Ascending aorta (tissue), 2 donors: ENCODE data around the gene UBE2D4. TPM values are rescaled to one million over a fixed set of nuclear protein-coding genes. Genes with fewer than 3 reads are reported as not detected.
A peak's percentile ranks its signal among the peaks of the same experiment; 100 is the strongest.
"Not testable (repeated sequence)": the region's sequence is repeated elsewhere in the genome, so short reads cannot be mapped to it uniquely, and the experiment has no call there.

Experiments
- DNase-seq, 2 donors: peaks; one replicate each; pipeline ENCODE4 v3.0.0-alpha.2; 2019; ENCODE audit warnings: low spot score in 2 of 2
- H3K27ac ChIP-seq, 2 donors: fragments of 200-600 bp; sonication (generic); one replicate each; pipeline ENCODE4 v1.5.1; 2016 to 2017; ENCODE audit warnings: mild to moderate bottlenecking in 1 of 2
- H3K27me3 ChIP-seq: fragments of 200-600 bp; sonication (generic); one replicate; pipeline ENCODE4 v1.5.1; 2017
- H3K36me3 ChIP-seq, 2 donors: fragments of 200-600 bp; sonication (generic); one replicate each; pipeline ENCODE4 v1.5.1; 2016
- H3K4me1 ChIP-seq, 2 donors: fragments of 200-600 bp; sonication (generic); one replicate each; pipeline ENCODE4 v1.5.1; 2016 to 2017; ENCODE audit warnings: mild to moderate bottlenecking in 1 of 2
- H3K4me3 ChIP-seq, 2 donors: fragments of 200-600 bp; sonication (generic); one replicate each; pipeline ENCODE4 v1.5.1; 2016 to 2017; ENCODE audit warnings: mild to moderate bottlenecking in 1 of 2
- H3K9me3 ChIP-seq, 2 donors: fragments of 200-600 bp; sonication (generic); one replicate each; pipeline ENCODE4 v1.5.1; 2016
- CTCF ChIP-seq, 3 experiments: fragments of 200-600 bp in 2 of 3; fragments of 450-650 bp in 1 of 3; sonication (generic) in 2 of 3; IDR thresholded peaks; one replicate each; pipeline ENCODE4 v1.5.1; 2016 to 2019; ENCODE audit warnings: antibody characterized with exemption in 3 of 3, mild to moderate bottlenecking in 1 of 3, moderate library complexity in 1 of 3
- intact Hi-C: fragments of 100-400 bp; cut with DNase I; formaldehyde crosslinking; loops from one replicate; pipeline ENCODE4 v1.15.1; 2023
- total RNA-seq: library from RNA; depleted of rRNA; stranded (reverse); fragments of >200 nt; gene quantifications from one replicate; pipeline ENCODE4 v1.1.0, GENCODE V29; 2016

UBE2D4 gene
- total RNA-seq, 1 donor from 2014 or later = 13.1 TPM

DNA sequence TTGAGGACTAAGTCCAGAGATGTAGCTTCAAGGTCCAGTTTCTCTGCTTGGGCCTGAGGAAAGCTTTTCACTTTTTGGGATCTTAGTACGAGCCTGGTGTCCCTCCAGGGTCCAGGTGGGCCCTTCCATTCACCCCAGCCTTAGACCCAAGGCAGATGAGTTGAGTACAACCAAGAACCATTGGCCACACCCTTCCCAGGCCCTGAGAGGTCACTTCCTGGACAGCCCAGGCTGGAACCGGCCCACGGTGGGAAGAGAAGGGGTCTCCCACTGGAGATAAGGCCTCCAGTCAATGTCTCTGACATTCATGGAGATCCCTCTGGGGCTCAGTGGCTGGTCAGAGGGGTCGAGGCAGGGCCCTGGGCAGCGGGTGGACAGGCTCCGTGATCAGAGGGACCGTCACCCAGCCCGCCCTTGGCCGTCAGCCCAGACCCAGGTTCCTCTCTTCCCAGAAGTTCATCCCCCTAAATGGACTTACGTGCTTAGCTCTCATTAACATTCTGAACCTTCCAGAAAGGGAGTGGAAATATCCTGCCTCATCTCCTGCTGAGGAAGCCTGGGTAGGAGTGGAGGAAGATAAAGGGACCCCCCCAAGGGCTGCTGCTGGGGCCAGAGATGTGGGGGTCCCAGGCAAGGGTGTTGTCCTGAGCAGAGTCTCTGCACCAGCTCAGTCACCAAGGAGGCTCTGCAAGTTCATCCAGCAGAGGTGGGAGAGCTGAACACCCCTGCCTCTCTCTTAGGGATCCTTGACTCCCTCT is 48.7 kb downstream of the UBE2D4 start:
- H3K36me3 ChIP-seq, H3K27me3 ChIP-seq, H3K4me1 ChIP-seq, H3K4me3 ChIP-seq, H3K27ac ChIP-seq, intact Hi-C loops, H3K9me3 ChIP-seq, DNase-seq: not testable (repeated sequence)

DNA sequence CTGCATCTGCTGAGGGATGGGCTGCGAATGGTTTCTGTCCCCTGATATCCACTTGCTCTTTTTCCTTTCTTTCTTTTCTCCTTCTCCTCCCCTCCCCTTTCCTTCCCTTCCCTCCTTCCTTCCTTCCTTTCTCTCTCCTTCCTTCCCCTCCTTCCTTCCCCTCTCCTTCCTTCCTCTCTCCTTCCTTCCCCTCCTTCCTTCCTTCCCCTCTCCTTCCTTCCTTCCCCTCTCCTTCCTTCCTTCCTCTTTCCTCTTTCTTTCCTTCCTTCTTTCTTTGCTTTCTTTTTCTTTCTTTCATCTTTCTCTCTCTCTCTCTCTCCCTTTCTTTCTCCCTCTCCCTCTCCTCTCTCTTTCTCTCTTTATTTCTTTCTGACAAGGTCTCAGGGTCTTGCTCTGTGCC is 51.3 kb downstream of the UBE2D4 start:
- Histone ChIP-seq H3K4me3 (no peak overlapping the region), H3K4me1 (no peaks in the 10 kb centered on the region), H3K9me3 (no peaks in the 10 kb centered on the region), H3K36me3 (no peaks in the 10 kb centered on the region), H3K27ac (no peak overlapping the region), H3K27me3 (no peaks in the 10 kb centered on the region)
- intact Hi-C loops = no loop called here
- no peak for TF ChIP-seq CTCF (IDR thresholded peaks at IDR 0.05)
- DNase-seq = no peak

DNA sequence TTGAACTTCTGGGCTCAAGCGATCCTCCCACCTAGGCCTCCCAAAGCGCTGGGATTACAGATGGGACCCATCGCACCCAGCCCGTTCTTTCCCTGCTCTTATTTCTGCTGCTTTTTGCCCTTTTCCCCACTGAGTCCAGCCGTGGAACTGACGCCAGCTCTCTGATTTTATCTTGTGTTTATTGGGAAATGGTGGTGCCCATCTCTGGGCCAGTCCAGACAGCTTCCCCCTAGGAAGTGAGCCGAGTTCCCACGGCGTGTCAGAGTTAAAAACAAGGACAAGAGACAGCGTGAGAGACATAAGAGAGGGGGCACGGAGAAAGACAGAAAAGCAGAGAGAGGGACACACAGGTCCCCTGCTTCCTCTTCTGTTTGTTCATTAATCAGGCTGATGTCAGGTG is 51.9 kb downstream of the UBE2D4 start:
- H3K27me3 ChIP-seq, intact Hi-C loops, H3K4me3 ChIP-seq, H3K36me3 ChIP-seq, H3K9me3 ChIP-seq, DNase-seq, H3K27ac ChIP-seq, H3K4me1 ChIP-seq: not testable (repeated sequence)

GRCh38 chr7:43982848-43983247 is 56.6 kb downstream of the UBE2D4 start:
- DNase-seq, H3K27ac ChIP-seq, H3K4me1 ChIP-seq, intact Hi-C loops, H3K36me3 ChIP-seq, H3K4me3 ChIP-seq, H3K27me3 ChIP-seq, H3K9me3 ChIP-seq: not testable (repeated sequence)

- H3K27ac ChIP-seq, H3K9me3 ChIP-seq, H3K4me1 ChIP-seq, H3K27me3 ChIP-seq, intact Hi-C loops, H3K4me3 ChIP-seq, H3K36me3 ChIP-seq, DNase-seq: not testable (repeated sequence)
These were observed 57.5 kb downstream of the UBE2D4 start for GRCh38 chr7:43983736-43984135.

DNA sequence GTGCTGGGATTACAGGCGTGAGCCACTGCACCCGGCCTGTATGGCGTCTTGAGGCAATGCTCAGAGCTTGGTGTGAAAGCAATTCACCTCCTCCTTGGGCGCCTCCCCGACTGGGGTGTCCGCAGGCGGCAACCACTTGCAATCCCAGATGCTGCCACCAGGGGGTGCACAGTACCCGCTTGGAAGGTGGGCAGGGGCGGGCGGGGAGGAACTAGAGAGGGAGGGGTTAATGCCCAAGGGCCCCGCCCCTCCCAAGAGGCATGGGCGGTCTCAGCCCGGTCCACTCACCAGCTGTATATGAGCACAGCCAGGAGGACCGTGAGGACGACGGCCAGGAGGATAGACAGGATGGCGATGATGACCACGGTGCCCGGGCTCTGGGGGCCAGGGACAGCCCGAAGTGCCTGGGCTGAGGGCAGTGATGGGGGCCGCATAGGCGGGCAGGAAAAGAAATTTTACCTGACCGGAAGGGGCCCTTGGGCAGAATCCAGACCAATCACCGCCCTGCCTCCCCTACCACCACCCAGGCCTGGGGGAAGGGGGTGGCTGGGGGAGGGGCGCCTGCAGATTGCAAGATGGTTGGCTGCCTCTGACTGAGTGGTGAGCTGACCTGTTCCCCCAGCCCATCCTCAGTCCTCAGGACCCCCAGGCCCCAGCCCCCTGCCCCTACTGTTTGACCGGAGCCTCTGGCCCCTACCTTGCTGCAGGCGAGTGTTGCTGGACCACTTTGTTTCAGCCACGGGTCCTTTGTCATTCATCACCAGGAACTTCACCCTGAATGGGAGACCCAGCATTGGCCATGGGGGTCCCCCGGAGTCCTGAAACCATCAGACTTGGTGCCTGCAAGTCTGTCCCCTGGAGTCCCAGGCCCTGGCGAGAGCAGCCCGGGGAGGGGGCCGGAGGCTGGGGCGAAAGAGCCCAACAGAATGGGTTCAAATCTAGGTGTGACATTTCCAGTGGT is 59.9 kb downstream of the UBE2D4 start:
- intact Hi-C loops, H3K36me3 ChIP-seq, H3K27me3 ChIP-seq, H3K9me3 ChIP-seq, H3K4me1 ChIP-seq: not testable (repeated sequence)
- peak overlapping the region; percentile 1 to 66 for H3K27ac ChIP-seq
- H3K4me3 ChIP-seq = peak overlapping the region in 1 of 2 donors; percentile 58
- peak in 2 of 3 experiments; percentile 65 to 84 for TF ChIP-seq CTCF (IDR thresholded peaks at IDR 0.05)
- DNase-seq = peak; percentile 26 to 89

DNA sequence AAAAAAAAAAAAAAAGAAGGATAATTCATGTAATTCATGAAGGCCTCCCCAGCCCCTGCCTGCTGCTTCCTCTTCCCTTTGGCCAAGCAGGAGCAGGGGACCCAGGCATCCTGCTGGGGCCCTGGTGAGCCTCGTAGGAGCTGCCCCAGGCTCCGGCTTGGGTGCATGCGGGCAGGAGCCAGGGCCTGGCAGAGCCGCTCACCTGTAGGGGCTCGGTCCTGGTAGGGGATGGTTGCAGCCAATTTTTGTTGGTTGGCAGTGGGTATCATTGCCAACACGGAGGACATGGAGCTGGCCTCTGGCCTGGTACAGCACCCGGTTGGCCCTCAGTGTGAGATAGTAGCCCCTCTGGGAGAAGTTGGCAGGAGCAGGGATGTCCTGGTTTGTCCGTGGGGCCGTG is 61.2 kb downstream of the UBE2D4 start:
- H3K4me3 ChIP-seq, H3K36me3 ChIP-seq, H3K27me3 ChIP-seq, H3K4me1 ChIP-seq, DNase-seq, H3K27ac ChIP-seq, intact Hi-C loops, H3K9me3 ChIP-seq: not testable (repeated sequence)

DNA sequence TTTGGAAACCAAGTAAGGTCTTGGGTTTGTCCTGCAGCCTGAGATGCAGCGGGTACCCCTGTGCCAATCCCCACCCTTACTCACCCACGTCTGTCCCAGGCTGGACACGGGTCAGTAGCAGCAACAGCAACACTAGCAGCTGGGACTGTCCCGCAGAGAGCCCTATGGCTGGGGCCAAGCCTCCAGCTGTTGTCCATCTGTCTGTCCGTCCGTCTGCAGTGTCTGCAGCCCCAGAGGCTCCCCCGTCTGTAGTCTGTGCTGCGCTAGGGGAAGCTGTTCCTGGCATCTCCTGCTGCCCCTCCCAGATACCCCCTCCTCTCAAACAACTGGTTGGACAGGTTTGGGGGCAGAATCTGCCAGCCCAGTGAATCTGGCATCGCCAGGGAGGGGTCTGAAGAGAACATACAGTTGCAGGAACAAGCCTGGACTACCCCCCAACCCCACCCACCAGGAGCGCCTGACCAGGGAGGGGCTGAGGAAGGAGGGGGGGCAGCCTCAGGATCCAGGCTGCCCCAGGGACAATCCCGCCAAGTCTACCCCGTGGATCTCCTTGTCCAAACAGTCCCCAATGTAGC is 63.9 kb downstream of the UBE2D4 start:
- H3K4me3 ChIP-seq, H3K4me1 ChIP-seq, DNase-seq, H3K27ac ChIP-seq, intact Hi-C loops, H3K9me3 ChIP-seq, H3K36me3 ChIP-seq, H3K27me3 ChIP-seq: not testable (repeated sequence)

- H3K9me3 ChIP-seq, DNase-seq, H3K4me1 ChIP-seq, H3K4me3 ChIP-seq, H3K36me3 ChIP-seq, H3K27me3 ChIP-seq, H3K27ac ChIP-seq, intact Hi-C loops: not testable (repeated sequence)
These were observed 64.6 kb downstream of the UBE2D4 start for GRCh38 chr7:43990829-43991228.

- H3K9me3 ChIP-seq, intact Hi-C loops, H3K27me3 ChIP-seq, H3K27ac ChIP-seq, DNase-seq, H3K4me3 ChIP-seq, H3K4me1 ChIP-seq, H3K36me3 ChIP-seq: not testable (repeated sequence)
These were observed 66.7 kb downstream of the UBE2D4 start for GRCh38 chr7:43992896-43993295.

- intact Hi-C loops, DNase-seq: not testable (repeated sequence)
These were observed 68.4 kb downstream of the UBE2D4 start for GRCh38 chr7:43994681-43995080.

DNA sequence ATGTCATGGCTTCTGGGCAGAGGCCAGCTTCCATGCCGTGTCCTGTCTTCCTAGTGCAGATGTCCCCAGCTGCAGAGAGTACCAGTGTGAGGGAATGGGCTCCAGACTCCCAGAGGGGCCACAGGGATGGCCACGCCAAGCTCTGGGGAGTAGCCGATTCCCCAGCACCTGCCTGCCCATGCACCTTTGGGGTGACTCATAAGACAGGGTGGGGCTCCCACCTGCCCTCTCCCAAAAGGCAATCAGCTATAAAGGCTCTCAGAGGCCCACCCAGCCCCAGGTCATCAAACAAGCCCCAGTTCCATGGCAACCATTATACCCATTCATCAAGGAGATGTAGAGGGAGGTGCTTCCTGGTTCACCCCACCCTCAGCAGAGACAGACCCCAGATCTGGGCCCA is 71.3 kb downstream of the UBE2D4 start, which contains the start of gene SPDYE1:
Gene SPDYE1, plus strand, starts transcription at position 366 of the 400 bp plus-strand sequence. CDS start 2,053 bp downstream, outside the sequence.
- H3K4me3 ChIP-seq, H3K27me3 ChIP-seq, H3K36me3 ChIP-seq, DNase-seq, intact Hi-C loops, H3K27ac ChIP-seq, H3K4me1 ChIP-seq, H3K9me3 ChIP-seq: not testable (repeated sequence)

More at GRCh38 chr7:43994681-43995080, 68.4 kb downstream of the UBE2D4 start:
- H3K27me3 ChIP-seq, H3K27ac ChIP-seq, H3K36me3 ChIP-seq, H3K9me3 ChIP-seq, H3K4me3 ChIP-seq, H3K4me1 ChIP-seq: not testable (repeated sequence)
